PFSK-1 (cell line): Measurements from ENCODE around the gene ATP13A2.
A peak's percentile ranks its signal among the peaks of the same experiment; 100 is the strongest.

Source experiments
- POLR2AphosphoS5 ChIP-seq: IDR thresholded peaks from 2 replicates; pipeline ENCODE4 v1.6.1; 2012; ENCODE audit warnings: low read depth, mild to moderate bottlenecking, control low read depth, low read length, moderate library complexity
- SIN3A ChIP-seq: IDR thresholded peaks from 2 replicates; pipeline ENCODE4 v1.6.1; 2012; ENCODE audit warnings: mild to moderate bottlenecking, low read length, moderate library complexity, borderline replicate concordance; ENCODE audit not compliant: insufficient read depth
- TAF1 ChIP-seq: IDR thresholded peaks from 2 replicates; pipeline ENCODE4 v1.6.1; 2012; ENCODE audit warnings: low read length, control low read depth, borderline replicate concordance; ENCODE audit not compliant: insufficient read depth
- TF ChIP-seq, protein P1 (sequence below), 2 experiments: IDR thresholded peaks; 2 replicates each; pipeline versions ENCODE4 v1.6.1 to v1.8.0; 2011 to 2012; ENCODE audit warnings: low read depth in 2 of 2, low read length in 2 of 2, control low read depth in 1 of 2, inconsistent platforms in 1 of 2, mild to moderate bottlenecking in 1 of 2, moderate library complexity in 1 of 2; ENCODE audit not compliant: insufficient read depth in 1 of 2

- TF ChIP-seq TAF1: no peak
- 0 out of 2 replicates have a peak, but pooled peaks have one; percentile 32 for TF ChIP-seq POLR2AphosphoS5
- TF ChIP-seq, protein P1, sequence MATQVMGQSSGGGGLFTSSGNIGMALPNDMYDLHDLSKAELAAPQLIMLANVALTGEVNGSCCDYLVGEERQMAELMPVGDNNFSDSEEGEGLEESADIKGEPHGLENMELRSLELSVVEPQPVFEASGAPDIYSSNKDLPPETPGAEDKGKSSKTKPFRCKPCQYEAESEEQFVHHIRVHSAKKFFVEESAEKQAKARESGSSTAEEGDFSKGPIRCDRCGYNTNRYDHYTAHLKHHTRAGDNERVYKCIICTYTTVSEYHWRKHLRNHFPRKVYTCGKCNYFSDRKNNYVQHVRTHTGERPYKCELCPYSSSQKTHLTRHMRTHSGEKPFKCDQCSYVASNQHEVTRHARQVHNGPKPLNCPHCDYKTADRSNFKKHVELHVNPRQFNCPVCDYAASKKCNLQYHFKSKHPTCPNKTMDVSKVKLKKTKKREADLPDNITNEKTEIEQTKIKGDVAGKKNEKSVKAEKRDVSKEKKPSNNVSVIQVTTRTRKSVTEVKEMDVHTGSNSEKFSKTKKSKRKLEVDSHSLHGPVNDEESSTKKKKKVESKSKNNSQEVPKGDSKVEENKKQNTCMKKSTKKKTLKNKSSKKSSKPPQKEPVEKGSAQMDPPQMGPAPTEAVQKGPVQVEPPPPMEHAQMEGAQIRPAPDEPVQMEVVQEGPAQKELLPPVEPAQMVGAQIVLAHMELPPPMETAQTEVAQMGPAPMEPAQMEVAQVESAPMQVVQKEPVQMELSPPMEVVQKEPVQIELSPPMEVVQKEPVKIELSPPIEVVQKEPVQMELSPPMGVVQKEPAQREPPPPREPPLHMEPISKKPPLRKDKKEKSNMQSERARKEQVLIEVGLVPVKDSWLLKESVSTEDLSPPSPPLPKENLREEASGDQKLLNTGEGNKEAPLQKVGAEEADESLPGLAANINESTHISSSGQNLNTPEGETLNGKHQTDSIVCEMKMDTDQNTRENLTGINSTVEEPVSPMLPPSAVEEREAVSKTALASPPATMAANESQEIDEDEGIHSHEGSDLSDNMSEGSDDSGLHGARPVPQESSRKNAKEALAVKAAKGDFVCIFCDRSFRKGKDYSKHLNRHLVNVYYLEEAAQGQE (IDR thresholded peaks at IDR 0.05; ENCODE audit: insufficient read depth in 1 of 2, low read depth in 2 of 2, low read length in 2 of 2): no peak
- no peak for TF ChIP-seq SIN3A
These were observed 36.5 kb downstream of the ATP13A2 start for GRCh38 chr1:16975211-16975610.
